Measurements from ENCODE around the gene TIE1.

- TF ChIP-seq CTCF (IDR thresholded peaks at IDR 0.05) = no peak
- TF ChIP-seq POLR2A (IDR thresholded peaks at IDR 0.05) = no peak
Observed at GRCh38 chr1:43352351-43352705, 51.5 kb downstream of the TIE1 start.
